Activated naive CD8-positive, alpha-beta T cell treated with anti-CD3 and anti-CD28 coated beads for 36 hours (primary cell): ENCODE results near the gene IDI2. TPM values are rescaled to one million over a fixed set of nuclear protein-coding genes. Genes with fewer than 3 reads are reported as not detected.

Experiments
- total RNA-seq, 2 experiments: library from RNA; stranded (reverse); gene quantifications; one replicate each; pipeline ENCODE4 v1.2.3, GENCODE V29; 2021

Gene IDI2
- total RNA-seq, 2 experiments from 2014 or later, result not detected

Other genes with a start within 250 kb of the IDI2 start
- 100 to 1,000 TPM; 106 to 114 TPM for gene LARP4B, start 94.2 kb downstream of the IDI2 start, total RNA-seq
- 100 to 1,000 TPM; 158 to 163 TPM for gene GTPBP4, start 37.4 kb downstream of the IDI2 start, total RNA-seq
- gene IDI1, start 23.3 kb upstream of the IDI2 start, total RNA-seq, result 10 to 100 TPM; 68.1 to 68.7 TPM
- gene WDR37, start 30.5 kb upstream of the IDI2 start, total RNA-seq, result 10 to 100 TPM; 14.0 to 14.2 TPM